ENCODE results near the gene ARHGAP15. TPM values are rescaled to one million over a fixed set of nuclear protein-coding genes. Genes with fewer than 3 reads are reported as not detected.

ARHGAP15 gene
- total RNA-seq, 1 experiment from 2014 or later: 82.8 TPM

DNA sequence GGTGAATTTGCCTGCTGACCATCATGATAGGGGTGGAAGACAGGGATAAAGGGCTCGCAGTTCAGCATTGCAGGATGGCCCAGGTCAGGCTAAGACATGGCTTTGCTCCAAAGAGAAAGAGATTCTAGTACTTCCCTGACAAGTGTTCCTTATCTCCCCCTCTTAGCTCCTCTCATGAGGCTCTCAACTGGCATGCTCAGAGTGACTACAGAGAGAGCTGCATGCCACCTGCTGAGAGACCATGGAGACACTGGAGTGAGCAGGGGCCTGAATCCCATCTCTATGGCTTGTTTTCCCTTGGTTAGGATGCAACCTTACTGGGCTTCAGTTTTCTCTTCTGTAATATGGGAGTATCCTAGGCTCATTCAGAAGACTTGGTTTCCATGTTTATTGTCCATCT lies 94.3 kb downstream of the ARHGAP15 start:
- Histone ChIP-seq H4K20me1 (ENCODE audit: insufficient read depth, low read depth, low read length) (no peaks in the 10 kb centered on the region), H3K4me1 (ENCODE audit: low read length) (peaks cover 3% of the 10 kb centered on the region; the same call in 1 of the 2 replicates), H3K9ac (ENCODE audit: low read length) (no peak overlapping the region), H3K9me3 (ENCODE audit: low read length) (no peaks in the 10 kb centered on the region), H3K27me3 (ENCODE audit: low read length) (no peaks in the 10 kb centered on the region), H3K79me2 (ENCODE audit: low read length) (peaks cover 26% of the 10 kb centered on the region; the same call in 1 of the 2 replicates), H3K4me2 (ENCODE audit: low read depth, low read length, poor library complexity, severe bottlenecking) (no peak overlapping the region), H3K27ac (ENCODE audit: low read length) (no peak overlapping the region), H3K9me2 (replicated peaks; ENCODE audit: insufficient read depth, low read length) (no peaks in the 10 kb centered on the region), H2AFZ (ENCODE audit: low read length) (no peak overlapping the region), H3K4me3 (ENCODE audit: low read length) (no peak overlapping the region), H3K36me3 (ENCODE audit: insufficient read depth, low read length) (peaks cover 1% of the 10 kb centered on the region; the same call in 1 of the 2 replicates)
- DNase-seq: no peak

DNA sequence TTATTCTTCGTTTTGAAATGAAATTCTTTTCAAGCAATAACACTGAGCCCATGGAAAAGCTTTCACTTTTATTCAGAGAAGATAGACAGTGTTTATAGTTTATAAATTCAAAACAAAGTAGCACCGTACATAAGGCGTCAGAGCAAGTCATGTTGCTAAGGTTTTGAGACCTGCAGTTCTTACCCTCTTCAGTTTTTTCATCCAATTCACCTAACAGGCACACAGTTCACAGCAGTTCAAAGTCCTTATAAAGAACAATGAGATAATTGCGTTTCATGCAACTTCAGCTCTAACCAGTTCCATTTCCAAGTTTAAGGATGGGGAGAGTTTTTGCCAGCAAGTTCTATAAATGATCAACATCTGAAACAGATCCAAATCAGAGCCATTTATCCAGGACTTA lies 96.7 kb downstream of the ARHGAP15 start:
- H3K4me2 ChIP-seq (ENCODE audit: low read depth, low read length, poor library complexity, severe bottlenecking): no peak overlapping the region
- H3K9ac ChIP-seq (ENCODE audit: low read length): no peak overlapping the region
- no peak for DNase-seq
- no peaks in the 10 kb centered on the region for H3K9me2 ChIP-seq (replicated peaks; ENCODE audit: insufficient read depth, low read length)
- no peak overlapping the region for H3K27ac ChIP-seq (ENCODE audit: low read length)
- H2AFZ ChIP-seq (ENCODE audit: low read length): no peak overlapping the region
- no peaks in the 10 kb centered on the region for H4K20me1 ChIP-seq (ENCODE audit: insufficient read depth, low read depth, low read length)
- H3K4me1 ChIP-seq (ENCODE audit: low read length): peaks cover 3% of the 10 kb centered on the region; the same call in 1 of the 2 replicates
- no peaks in the 10 kb centered on the region for H3K27me3 ChIP-seq (ENCODE audit: low read length)
- H3K79me2 ChIP-seq (ENCODE audit: low read length): peaks cover 26% of the 10 kb centered on the region; the same call in 1 of the 2 replicates
- H3K9me3 ChIP-seq (ENCODE audit: low read length): no peaks in the 10 kb centered on the region
- peaks cover 13% of the 10 kb centered on the region; the same call in 1 of the 2 replicates for H3K36me3 ChIP-seq (ENCODE audit: insufficient read depth, low read length)
- H3K4me3 ChIP-seq (ENCODE audit: low read length): no peak overlapping the region

DNA sequence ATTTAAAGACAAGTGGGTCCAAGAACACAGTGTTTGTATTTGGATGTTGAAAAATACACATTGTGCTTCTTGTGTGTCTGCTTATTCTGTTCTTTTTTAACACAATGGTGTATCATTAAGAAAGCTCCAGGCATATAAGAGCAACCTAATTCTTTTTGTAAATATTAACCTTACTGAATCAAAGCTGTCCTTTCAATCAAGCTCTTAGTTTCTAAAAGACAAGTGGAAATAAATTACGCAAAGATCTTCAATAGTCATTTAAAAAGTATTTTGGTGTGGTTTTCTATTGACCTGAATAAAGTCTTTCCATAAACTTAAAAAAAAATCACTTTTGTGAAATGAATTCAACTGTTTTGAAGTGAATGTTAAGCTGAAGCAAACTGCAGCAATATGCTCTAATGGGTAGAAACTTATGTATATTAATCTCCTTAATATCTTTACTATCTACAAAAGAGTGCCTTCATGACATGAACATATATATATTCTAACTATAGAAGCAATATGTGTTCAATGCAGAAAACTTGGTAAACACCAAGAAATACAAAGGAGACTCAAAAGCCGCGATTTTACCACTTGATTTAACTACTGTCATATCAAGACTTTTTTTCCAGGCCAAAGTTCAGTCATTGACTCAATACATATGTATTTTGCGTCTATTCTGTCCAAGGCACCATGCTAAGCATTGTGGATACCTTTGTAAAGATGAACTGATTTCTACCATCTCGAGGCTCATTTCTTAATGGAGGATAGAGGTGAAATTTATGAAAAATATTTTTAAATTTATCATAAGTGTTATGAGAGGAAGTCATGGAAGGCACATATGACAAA lies 97.7 kb downstream of the ARHGAP15 start:
- Histone ChIP-seq H2AFZ (ENCODE audit: low read length) (no peak overlapping the region), H4K20me1 (ENCODE audit: insufficient read depth, low read depth, low read length) (no peaks in the 10 kb centered on the region), H3K79me2 (ENCODE audit: low read length) (peaks cover 26% of the 10 kb centered on the region; the same call in 1 of the 2 replicates), H3K27ac (ENCODE audit: low read length) (no peak overlapping the region), H3K4me3 (ENCODE audit: low read length) (no peak overlapping the region), H3K27me3 (ENCODE audit: low read length) (no peaks in the 10 kb centered on the region), H3K9me2 (replicated peaks; ENCODE audit: insufficient read depth, low read length) (no peaks in the 10 kb centered on the region), H3K9ac (ENCODE audit: low read length) (no peak overlapping the region), H3K4me2 (ENCODE audit: low read depth, low read length, poor library complexity, severe bottlenecking) (no peak overlapping the region), H3K4me1 (ENCODE audit: low read length) (peaks cover 3% of the 10 kb centered on the region; the same call in 1 of the 2 replicates), H3K36me3 (ENCODE audit: insufficient read depth, low read length) (peaks cover 17% of the 10 kb centered on the region; the same call in 1 of the 2 replicates), H3K9me3 (ENCODE audit: low read length) (no peaks in the 10 kb centered on the region)
- no peak for DNase-seq

DNA sequence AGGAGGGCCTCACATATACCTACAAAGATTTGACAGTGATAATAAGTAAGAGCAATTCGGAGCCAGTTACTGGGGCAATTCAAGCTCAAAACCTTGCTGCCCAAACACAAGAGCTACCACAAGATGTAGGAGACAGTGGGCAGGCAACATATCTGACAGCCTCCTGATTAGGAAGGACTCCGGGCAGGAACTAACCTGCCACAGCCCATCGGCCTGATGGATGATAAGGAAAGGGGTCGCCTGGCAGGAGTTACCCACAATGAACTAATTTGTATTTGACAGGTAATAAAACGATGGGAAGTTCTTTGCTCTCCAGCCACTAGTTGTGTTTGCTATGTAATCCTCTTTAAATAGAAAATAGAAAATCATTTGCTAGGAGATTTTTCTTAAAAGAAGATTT lies 100.2 kb downstream of the ARHGAP15 start:
- no peak overlapping the region for H3K27ac ChIP-seq (ENCODE audit: low read length)
- H3K9ac ChIP-seq (ENCODE audit: low read length): no peak overlapping the region
- H3K9me2 ChIP-seq (replicated peaks; ENCODE audit: insufficient read depth, low read length): no peaks in the 10 kb centered on the region
- H3K27me3 ChIP-seq (ENCODE audit: low read length): no peaks in the 10 kb centered on the region
- H4K20me1 ChIP-seq (ENCODE audit: insufficient read depth, low read depth, low read length): no peaks in the 10 kb centered on the region
- no peak overlapping the region for H3K4me3 ChIP-seq (ENCODE audit: low read length)
- no peak for DNase-seq
- H3K4me2 ChIP-seq (ENCODE audit: low read depth, low read length, poor library complexity, severe bottlenecking): no peak overlapping the region
- no peak overlapping the region for H2AFZ ChIP-seq (ENCODE audit: low read length)
- H3K9me3 ChIP-seq (ENCODE audit: low read length): no peaks in the 10 kb centered on the region
- peaks cover 10% of the 10 kb centered on the region; the same call in 1 of the 2 replicates for H3K79me2 ChIP-seq (ENCODE audit: low read length)
- peaks cover 23% of the 10 kb centered on the region; the same call in 1 of the 2 replicates for H3K36me3 ChIP-seq (ENCODE audit: insufficient read depth, low read length)
- no peaks in the 10 kb centered on the region for H3K4me1 ChIP-seq (ENCODE audit: low read length)

DNA sequence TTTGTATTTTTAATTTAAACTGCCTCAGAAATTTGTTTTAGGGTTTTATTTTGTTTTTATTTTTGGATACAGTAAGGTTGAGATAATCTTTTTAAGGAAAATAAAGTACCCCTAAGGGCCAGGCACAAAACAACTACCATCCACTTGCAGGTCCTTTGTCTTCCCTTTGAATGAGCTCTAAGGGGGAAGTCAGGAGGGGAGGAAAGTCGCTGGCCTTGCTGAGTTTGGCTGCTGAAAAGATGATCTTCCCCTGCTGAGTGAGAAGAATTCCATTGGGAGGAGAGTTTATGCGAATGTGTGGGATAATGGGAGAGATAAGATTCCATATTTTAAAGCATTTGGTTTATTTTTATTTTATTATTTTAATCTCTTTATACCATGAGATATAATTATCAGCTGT lies 100.7 kb downstream of the ARHGAP15 start:
- Histone ChIP-seq H3K27me3 (ENCODE audit: low read length) (no peaks in the 10 kb centered on the region), H3K36me3 (ENCODE audit: insufficient read depth, low read length) (peaks cover 23% of the 10 kb centered on the region; the same call in 1 of the 2 replicates), H3K79me2 (ENCODE audit: low read length) (peaks cover 7% of the 10 kb centered on the region; the same call in 1 of the 2 replicates), H3K4me2 (ENCODE audit: low read depth, low read length, poor library complexity, severe bottlenecking) (no peak overlapping the region), H3K4me3 (ENCODE audit: low read length) (no peak overlapping the region), H2AFZ (ENCODE audit: low read length) (no peak overlapping the region), H3K4me1 (ENCODE audit: low read length) (no peaks in the 10 kb centered on the region; the same call in 1 of the 2 replicates), H3K27ac (ENCODE audit: low read length) (no peak overlapping the region), H3K9me3 (ENCODE audit: low read length) (no peaks in the 10 kb centered on the region), H3K9ac (ENCODE audit: low read length) (no peak overlapping the region), H3K9me2 (replicated peaks; ENCODE audit: insufficient read depth, low read length) (no peaks in the 10 kb centered on the region), H4K20me1 (ENCODE audit: insufficient read depth, low read depth, low read length) (no peaks in the 10 kb centered on the region)
- DNase-seq: no peak

DNA sequence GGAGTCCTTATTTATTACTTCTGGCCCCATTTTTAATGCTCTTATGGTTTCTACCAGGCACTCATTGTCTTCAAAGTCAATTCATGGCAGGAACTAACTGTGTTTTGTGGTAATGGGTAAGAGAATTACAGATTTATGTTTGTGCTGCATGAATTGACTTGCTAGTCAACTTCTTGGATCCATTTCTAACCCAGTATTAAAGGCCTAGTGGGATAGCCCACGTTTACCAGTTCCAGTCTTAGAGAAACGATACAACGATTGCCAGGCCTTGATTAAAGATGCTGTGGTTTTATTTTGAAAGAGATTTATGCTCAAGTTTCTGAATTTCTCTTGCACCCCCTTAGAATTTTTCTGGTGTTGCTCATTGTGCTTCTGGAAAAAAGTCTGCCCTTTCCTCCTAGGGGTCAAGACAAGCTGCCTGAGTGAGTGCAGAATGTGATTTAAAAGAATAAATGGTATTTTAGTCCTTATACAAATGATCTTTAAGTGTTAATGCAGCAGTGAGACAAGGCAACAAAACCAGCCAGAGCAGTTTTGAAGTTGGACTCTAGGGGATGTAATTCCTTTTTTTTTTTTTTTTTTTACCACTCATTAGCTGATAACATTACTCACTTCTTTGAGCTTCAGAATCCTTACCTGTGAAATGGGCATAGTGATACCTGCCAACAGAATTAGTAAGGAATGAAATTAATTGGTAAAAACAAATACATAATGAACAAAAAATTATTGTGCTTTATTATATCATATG lies 101.5 kb downstream of the ARHGAP15 start:
- Histone ChIP-seq H3K4me2 (ENCODE audit: low read depth, low read length, poor library complexity, severe bottlenecking) (no peak overlapping the region), H3K4me3 (ENCODE audit: low read length) (no peak overlapping the region), H3K4me1 (ENCODE audit: low read length) (no peaks in the 10 kb centered on the region; the same call in 1 of the 2 replicates), H3K36me3 (ENCODE audit: insufficient read depth, low read length) (peaks cover 23% of the 10 kb centered on the region; the same call in 1 of the 2 replicates), H3K9me2 (replicated peaks; ENCODE audit: insufficient read depth, low read length) (no peaks in the 10 kb centered on the region), H3K79me2 (ENCODE audit: low read length) (peaks cover 7% of the 10 kb centered on the region; the same call in 1 of the 2 replicates), H3K27ac (ENCODE audit: low read length) (no peak overlapping the region), H3K9ac (ENCODE audit: low read length) (no peak overlapping the region), H2AFZ (ENCODE audit: low read length) (no peak overlapping the region), H4K20me1 (ENCODE audit: insufficient read depth, low read depth, low read length) (no peaks in the 10 kb centered on the region), H3K27me3 (ENCODE audit: low read length) (no peaks in the 10 kb centered on the region), H3K9me3 (ENCODE audit: low read length) (no peaks in the 10 kb centered on the region)
- no peak for DNase-seq

DNA sequence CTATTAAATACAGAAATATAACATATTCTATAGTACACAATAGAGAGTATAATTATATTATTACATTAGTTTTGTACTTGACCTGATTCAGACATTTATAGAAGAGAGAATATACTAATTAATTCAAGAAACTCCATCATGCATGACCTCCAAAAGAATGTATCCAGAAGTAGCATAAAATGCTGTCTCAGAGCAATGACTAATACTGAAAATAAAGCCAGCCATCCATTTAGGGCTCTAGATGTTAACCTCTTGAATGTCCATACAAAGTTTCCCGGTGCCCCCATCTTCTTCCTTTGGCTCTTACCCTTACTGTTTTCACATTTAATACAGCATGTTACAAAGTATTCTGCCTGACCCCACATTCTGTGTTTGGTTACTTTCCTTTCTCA lies 102.0 kb downstream of the ARHGAP15 start:
- no peaks in the 10 kb centered on the region for H3K9me2 ChIP-seq (replicated peaks; ENCODE audit: insufficient read depth, low read length)
- H3K36me3 ChIP-seq (ENCODE audit: insufficient read depth, low read length): peaks cover 23% of the 10 kb centered on the region; the same call in 1 of the 2 replicates
- H4K20me1 ChIP-seq (ENCODE audit: insufficient read depth, low read depth, low read length): no peaks in the 10 kb centered on the region
- H3K9me3 ChIP-seq (ENCODE audit: low read length): no peaks in the 10 kb centered on the region
- H3K79me2 ChIP-seq (ENCODE audit: low read length): peaks cover 2% of the 10 kb centered on the region; the same call in 1 of the 2 replicates
- no peak overlapping the region for H3K9ac ChIP-seq (ENCODE audit: low read length)
- H3K4me3 ChIP-seq (ENCODE audit: low read length): no peak overlapping the region
- H3K4me2 ChIP-seq (ENCODE audit: low read depth, low read length, poor library complexity, severe bottlenecking): no peak overlapping the region
- DNase-seq: no peak
- no peak overlapping the region for H2AFZ ChIP-seq (ENCODE audit: low read length)
- no peak overlapping the region for H3K27ac ChIP-seq (ENCODE audit: low read length)
- H3K27me3 ChIP-seq (ENCODE audit: low read length): no peaks in the 10 kb centered on the region
- no peaks in the 10 kb centered on the region; the same call in 1 of the 2 replicates for H3K4me1 ChIP-seq (ENCODE audit: low read length)
